ENCODE data around the gene RCOR1. TPM values are rescaled to one million over a fixed set of nuclear protein-coding genes. Genes with fewer than 3 reads are reported as not detected.

Gene RCOR1
- total and polyA plus RNA-seq, 2 experiments from 2014 or later: 9.9 to 30.2 TPM

DNA sequence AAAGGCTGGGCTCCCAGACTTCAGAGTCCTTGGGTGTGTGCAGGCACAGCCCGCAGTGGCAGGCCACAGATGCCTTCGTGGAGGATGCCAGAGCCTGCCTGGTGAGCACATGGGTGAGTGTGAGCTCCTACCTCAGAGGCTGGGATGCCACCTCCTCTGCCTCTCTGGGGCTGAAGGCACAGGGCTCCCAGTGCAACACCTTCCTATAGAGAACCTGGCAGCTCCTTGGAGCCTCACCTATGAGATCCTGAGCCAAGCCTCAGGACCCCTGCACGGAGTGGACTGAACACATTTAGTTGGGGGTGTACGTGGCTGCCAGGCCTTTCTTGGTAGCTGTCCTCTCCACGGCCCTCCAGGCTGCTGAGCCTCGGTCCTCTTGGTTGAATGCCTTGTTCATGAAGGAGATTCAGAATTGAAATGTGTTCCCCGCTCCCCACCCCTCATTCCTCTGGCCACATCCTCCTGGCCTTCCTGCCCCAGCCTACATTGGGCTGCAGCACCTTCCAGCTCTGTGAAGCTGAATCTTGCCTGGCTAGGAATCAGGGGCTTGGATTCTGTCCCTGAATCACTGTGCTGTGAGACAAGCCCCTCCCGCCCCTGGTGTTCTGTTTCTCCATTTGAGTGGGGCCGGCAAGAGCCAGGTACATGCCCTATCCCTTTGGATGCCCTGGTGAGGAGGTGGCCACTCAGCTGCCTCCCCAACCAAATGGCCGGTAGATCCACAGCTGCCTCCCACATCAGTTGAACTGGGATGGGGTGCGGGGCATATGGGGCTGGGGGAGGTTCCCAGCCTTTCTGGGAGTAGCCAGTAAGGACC, 146.1 kb downstream of the RCOR1 start:
- Histone ChIP-seq H2AFZ (no peak overlapping the region), H4K20me1 (ENCODE audit: insufficient read depth, poor library complexity, severe bottlenecking) (no peaks in the 10 kb centered on the region), H3K4me1 (ENCODE audit: insufficient read depth) (no peaks in the 10 kb centered on the region), H3K79me2 (no peaks in the 10 kb centered on the region), H3K36me3 (replicated peaks; ENCODE audit: insufficient read depth, low read depth) (peaks cover 4% of the 10 kb centered on the region), H3K9me2 (replicated peaks; ENCODE audit: insufficient read depth) (no peaks in the 10 kb centered on the region), H3K27ac (no peak overlapping the region), H3K4me2 (no peak overlapping the region), H3K9me3 (ENCODE audit: low read depth) (peaks cover 7% of the 10 kb centered on the region), H3K27me3 (no peaks in the 10 kb centered on the region), H3K4me3 (no peak overlapping the region)
- WGBS (ENCODE audit: low lambda C conversion rate, missing lambda C conversion rate): 91% methylated on average over 11 of the region's 11 CpGs
- no peak for TF ChIP-seq EZH2 (IDR thresholded peaks at IDR 0.05; ENCODE audit: borderline replicate concordance)
- TF ChIP-seq EZH2phosphoT487 (IDR thresholded peaks at IDR 0.05; ENCODE audit: low read depth, severe bottlenecking, unreplicated experiment): no peak
- TF ChIP-seq, protein P1, sequence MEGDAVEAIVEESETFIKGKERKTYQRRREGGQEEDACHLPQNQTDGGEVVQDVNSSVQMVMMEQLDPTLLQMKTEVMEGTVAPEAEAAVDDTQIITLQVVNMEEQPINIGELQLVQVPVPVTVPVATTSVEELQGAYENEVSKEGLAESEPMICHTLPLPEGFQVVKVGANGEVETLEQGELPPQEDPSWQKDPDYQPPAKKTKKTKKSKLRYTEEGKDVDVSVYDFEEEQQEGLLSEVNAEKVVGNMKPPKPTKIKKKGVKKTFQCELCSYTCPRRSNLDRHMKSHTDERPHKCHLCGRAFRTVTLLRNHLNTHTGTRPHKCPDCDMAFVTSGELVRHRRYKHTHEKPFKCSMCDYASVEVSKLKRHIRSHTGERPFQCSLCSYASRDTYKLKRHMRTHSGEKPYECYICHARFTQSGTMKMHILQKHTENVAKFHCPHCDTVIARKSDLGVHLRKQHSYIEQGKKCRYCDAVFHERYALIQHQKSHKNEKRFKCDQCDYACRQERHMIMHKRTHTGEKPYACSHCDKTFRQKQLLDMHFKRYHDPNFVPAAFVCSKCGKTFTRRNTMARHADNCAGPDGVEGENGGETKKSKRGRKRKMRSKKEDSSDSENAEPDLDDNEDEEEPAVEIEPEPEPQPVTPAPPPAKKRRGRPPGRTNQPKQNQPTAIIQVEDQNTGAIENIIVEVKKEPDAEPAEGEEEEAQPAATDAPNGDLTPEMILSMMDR (IDR thresholded peaks at IDR 0.05; ENCODE audit: poor library complexity): no peak
- no peak for DNase-seq (ENCODE audit: low spot score)

DNA sequence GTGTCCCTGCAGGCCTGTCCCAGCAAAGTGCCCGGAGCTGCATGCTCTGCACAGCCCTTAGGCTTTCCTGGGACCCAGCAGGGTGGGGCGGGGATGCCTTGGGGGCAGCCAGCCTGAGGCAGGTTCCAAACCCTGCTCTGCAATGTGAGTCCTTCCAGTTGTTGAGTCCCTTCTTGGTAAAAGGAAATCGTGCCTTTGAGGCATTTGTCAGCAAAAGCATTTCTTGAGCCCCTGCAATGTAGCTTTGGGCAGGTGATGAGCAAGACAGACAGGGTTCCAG, 146.7 kb downstream of the RCOR1 start:
- no peak overlapping the region for H3K27ac ChIP-seq
- 93% methylated on average over 2 of the region's 3 CpGs for WGBS (ENCODE audit: low lambda C conversion rate, missing lambda C conversion rate)
- no peak for DNase-seq (ENCODE audit: low spot score)
- H2AFZ ChIP-seq: no peak overlapping the region
- H3K9me2 ChIP-seq (replicated peaks; ENCODE audit: insufficient read depth): no peaks in the 10 kb centered on the region
- H3K4me1 ChIP-seq (ENCODE audit: insufficient read depth): no peaks in the 10 kb centered on the region
- H3K79me2 ChIP-seq: no peaks in the 10 kb centered on the region
- TF ChIP-seq, protein P1 (IDR thresholded peaks at IDR 0.05; ENCODE audit: poor library complexity): no peak
- no peak for TF ChIP-seq EZH2phosphoT487 (IDR thresholded peaks at IDR 0.05; ENCODE audit: low read depth, severe bottlenecking, unreplicated experiment)
- H3K4me3 ChIP-seq: no peak overlapping the region
- H4K20me1 ChIP-seq (ENCODE audit: insufficient read depth, poor library complexity, severe bottlenecking): no peaks in the 10 kb centered on the region
- H3K27me3 ChIP-seq: no peaks in the 10 kb centered on the region
- H3K36me3 ChIP-seq (replicated peaks; ENCODE audit: insufficient read depth, low read depth): peaks cover 4% of the 10 kb centered on the region
- H3K9me3 ChIP-seq (ENCODE audit: low read depth): peaks cover 7% of the 10 kb centered on the region
- H3K4me2 ChIP-seq: no peak overlapping the region

DNA sequence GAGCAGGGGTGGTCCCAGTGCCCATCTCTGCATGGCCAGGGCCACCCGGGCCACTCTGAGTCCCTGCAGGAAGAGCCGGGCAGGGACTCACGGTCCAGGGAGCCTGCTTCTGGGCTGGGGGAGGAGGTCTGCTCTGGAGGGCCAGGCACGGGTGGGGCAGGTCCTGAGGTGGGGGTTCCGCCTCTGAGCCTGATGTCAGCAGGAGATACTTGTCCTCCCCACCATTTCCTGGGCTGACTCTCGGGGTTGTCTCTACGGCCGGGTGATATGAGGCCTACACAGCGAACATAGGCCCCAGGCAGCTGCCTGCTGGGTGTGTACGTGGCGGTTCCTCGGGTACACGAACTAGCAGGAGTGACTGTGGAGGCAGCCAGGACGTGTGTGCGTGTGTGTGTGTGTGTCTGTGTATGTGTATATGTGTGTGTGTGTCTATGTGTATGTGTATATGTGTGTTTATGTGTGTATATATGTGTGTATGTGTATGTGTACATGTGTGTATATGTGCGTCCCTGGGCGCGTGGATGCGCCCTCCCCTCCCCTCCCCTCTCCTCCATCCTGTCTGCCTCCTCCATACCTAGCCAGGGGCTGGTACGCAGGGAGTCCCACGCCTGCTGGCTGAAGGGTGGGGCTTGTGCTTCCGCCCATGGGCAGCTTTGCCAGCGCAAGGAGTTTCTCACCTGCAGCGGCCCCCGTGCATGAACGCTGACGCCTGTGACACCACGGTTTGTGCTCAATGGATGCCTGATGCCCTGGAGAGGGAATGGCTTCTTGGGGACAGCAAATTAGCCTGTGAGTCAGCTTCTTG, 154.4 kb downstream of the RCOR1 start:
- Histone ChIP-seq H3K79me2 (no peaks in the 10 kb centered on the region), H3K9me3 (ENCODE audit: low read depth) (no peaks in the 10 kb centered on the region), H3K36me3 (replicated peaks; ENCODE audit: insufficient read depth, low read depth) (peaks cover 4% of the 10 kb centered on the region), H3K27ac (no peak overlapping the region), H3K27me3 (no peaks in the 10 kb centered on the region), H3K4me2 (no peak overlapping the region), H3K4me1 (ENCODE audit: insufficient read depth) (no peaks in the 10 kb centered on the region), H2AFZ (no peak overlapping the region), H4K20me1 (ENCODE audit: insufficient read depth, poor library complexity, severe bottlenecking) (no peaks in the 10 kb centered on the region), H3K4me3 (no peak overlapping the region), H3K9me2 (replicated peaks; ENCODE audit: insufficient read depth) (no peaks in the 10 kb centered on the region)
- 94% methylated on average over 21 of the region's 28 CpGs for WGBS (ENCODE audit: low lambda C conversion rate, missing lambda C conversion rate)
- TF ChIP-seq EZH2 (IDR thresholded peaks at IDR 0.05; ENCODE audit: borderline replicate concordance) (no peak), EZH2phosphoT487 (IDR thresholded peaks at IDR 0.05; ENCODE audit: low read depth, severe bottlenecking, unreplicated experiment) (no peak)
- no peak for DNase-seq (ENCODE audit: low spot score)

DNA sequence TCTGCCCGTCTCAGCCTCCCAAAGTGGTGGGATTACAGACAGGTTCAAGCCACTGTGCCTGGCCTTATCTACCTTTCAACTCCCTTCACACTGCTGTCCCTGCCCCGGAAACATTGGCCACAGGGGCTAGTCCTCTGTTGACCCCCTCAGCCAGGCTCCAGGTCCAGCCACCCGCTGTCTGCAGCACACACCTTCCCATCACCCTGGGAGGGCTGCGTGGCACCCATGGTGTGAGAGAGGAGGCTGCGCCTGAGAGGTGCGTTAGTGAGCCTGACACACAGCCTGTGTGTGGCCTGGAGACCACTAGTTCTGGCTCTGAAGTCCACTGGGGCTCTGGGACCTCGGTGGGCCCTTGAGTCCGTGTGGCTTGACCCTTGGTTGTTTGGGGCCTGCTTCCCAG, 156.4 kb downstream of the RCOR1 start:
- DNase-seq (ENCODE audit: low spot score): no peak
- no peak overlapping the region for H3K4me2 ChIP-seq
- TF ChIP-seq EZH2phosphoT487 (IDR thresholded peaks at IDR 0.05; ENCODE audit: low read depth, severe bottlenecking, unreplicated experiment) (no peak), EZH2 (IDR thresholded peaks at IDR 0.05; ENCODE audit: borderline replicate concordance) (no peak)
- TF ChIP-seq, protein P1 (IDR thresholded peaks at IDR 0.05; ENCODE audit: poor library complexity): no peak
- H3K4me1 ChIP-seq (ENCODE audit: insufficient read depth): no peaks in the 10 kb centered on the region
- WGBS (ENCODE audit: low lambda C conversion rate, missing lambda C conversion rate): 94% methylated on average over 8 of the region's 8 CpGs
- H3K27me3 ChIP-seq: no peaks in the 10 kb centered on the region
- no peak overlapping the region for H3K4me3 ChIP-seq
- H4K20me1 ChIP-seq (ENCODE audit: insufficient read depth, poor library complexity, severe bottlenecking): no peaks in the 10 kb centered on the region
- no peaks in the 10 kb centered on the region for H3K79me2 ChIP-seq
- no peak overlapping the region for H2AFZ ChIP-seq
- H3K9me2 ChIP-seq (replicated peaks; ENCODE audit: insufficient read depth): no peaks in the 10 kb centered on the region
- H3K9me3 ChIP-seq (ENCODE audit: low read depth): no peaks in the 10 kb centered on the region
- H3K36me3 ChIP-seq (replicated peaks; ENCODE audit: insufficient read depth, low read depth): no peaks in the 10 kb centered on the region
- H3K27ac ChIP-seq: no peak overlapping the region

All from hepatocyte (in vitro differentiated cells).